HepG2 (cell line): ENCODE measurements around the gene COMP. TPM values are rescaled to one million over a fixed set of nuclear protein-coding genes. Genes with fewer than 3 reads are reported as not detected.

Source experiments
- ATAC-seq: fragments of 200-7000 bp; cut with Tn5 transposase; 3 replicates; pipeline ENCODE4 v1.9.1; 2020; ENCODE audit warnings: mild to moderate bottlenecking, moderate library complexity
- BruUV-seq: library from RNA; stranded (reverse); fragments of 400-500 nt; replicated peaks from 2 replicates; lab custom pipeline; 2021; lab: Mats Ljungman, UMichigan
- CTCF ChIA-PET: fragments of 300-600 bp; formaldehyde crosslinking; extraction: SDS; loops from one replicate; lab custom pipeline; 2021; ENCODE audit warnings: low total read pairs, inconsistent platforms, low intra/inter-chr PET ratio; lab: Yijun Ruan, JAX
- POLR2A ChIA-PET: fragments of 350-600 bp; sonication (Branson Sonifier 250); formaldehyde crosslinking; loops from one replicate; lab custom pipeline; 2020; ENCODE audit warnings: antibody characterized with exemption, inconsistent platforms; lab: Yijun Ruan, JAX
- DNase-seq: peaks from one replicate; pipeline ENCODE4 v3.0.0-alpha.2; 2015; ENCODE audit warnings: low spot score
- FAIRE-seq: peaks from 3 replicates; lab custom pipeline; 2011; peaks lifted over from hg19 to GRCh38; lab: Jason Lieb, UNC
- H2AFZ ChIP-seq: one replicate; pipeline ENCODE4 v1.6.1; 2011; ENCODE audit warnings: low read length, inconsistent platforms
- H3K27ac ChIP-seq: fragments of 300-600 bp; 3 replicates; pipeline ENCODE4 v1.8.0; 2011; ENCODE audit warnings: mixed run types, mild to moderate bottlenecking, mixed read lengths, low read length, inconsistent platforms; ENCODE audit not compliant: insufficient read depth; ENCODE audit errors: extremely low read length
- H3K27me3 ChIP-seq, 2 experiments: fragments of 200-600 bp in 1 of 2; 2 replicates in 1 of 2; 3 replicates in 1 of 2; pipeline versions ENCODE4 v1.6.0 to v1.8.0; 2011; ENCODE audit warnings: low read length in 2 of 2, mild to moderate bottlenecking in 2 of 2, moderate library complexity in 2 of 2, inconsistent platforms in 1 of 2; ENCODE audit not compliant: insufficient read depth in 2 of 2, control insufficient read depth in 1 of 2
- H3K36me3 ChIP-seq, 2 experiments: fragments of 200-600 bp in 1 of 2; replicated peaks in 1 of 2; 2 replicates in 1 of 2; 3 replicates in 1 of 2; pipeline versions ENCODE4 v1.5.1 to v1.8.0; 2011; ENCODE audit warnings: low read length in 2 of 2, inconsistent platforms in 1 of 2; ENCODE audit not compliant: insufficient read depth in 2 of 2, control insufficient read depth in 1 of 2
- H3K4me1 ChIP-seq: 2 replicates; pipeline ENCODE4 v1.5.1; 2012; ENCODE audit warnings: low read length, inconsistent platforms; ENCODE audit not compliant: insufficient read depth
- H3K4me2 ChIP-seq: 2 replicates; pipeline ENCODE4 v1.6.0; 2011; ENCODE audit warnings: low read depth, low read length, inconsistent platforms
- H3K4me3 ChIP-seq, 3 experiments: fragments of 200-600 bp in 1 of 3; sonication (generic), shearing (Covaris generic) in 1 of 3; replicated peaks in 1 of 3; 2 replicates each; pipeline ENCODE4 v1.5.1; 2011 to 2016; ENCODE audit warnings: low read length in 3 of 3, inconsistent platforms in 2 of 3, low read depth in 2 of 3, mild to moderate bottlenecking in 2 of 3, control low read depth in 1 of 3, mixed read lengths in 1 of 3; ENCODE audit not compliant: insufficient read depth in 1 of 3
- H3K79me2 ChIP-seq: one replicate; pipeline ENCODE4 v1.6.1; 2011; ENCODE audit warnings: low read length, inconsistent platforms; ENCODE audit not compliant: insufficient read depth
- H3K9ac ChIP-seq: 2 replicates; pipeline ENCODE4 v1.6.0; 2011; ENCODE audit warnings: mild to moderate bottlenecking, low read depth, low read length, inconsistent platforms; ENCODE audit not compliant: insufficient read depth
- H3K9me3 ChIP-seq: 2 replicates; pipeline ENCODE4 v1.5.1; 2012; ENCODE audit warnings: mild to moderate bottlenecking, low read length
- H4K20me1 ChIP-seq: 2 replicates; pipeline ENCODE4 v1.6.0; 2011; ENCODE audit warnings: inconsistent platforms, mild to moderate bottlenecking, low read length, moderate library complexity; ENCODE audit not compliant: insufficient read depth
- AHR ChIP-seq: IDR thresholded peaks from 2 replicates; pipeline ENCODE4 v1.6.1; 2018; ENCODE audit warnings: missing genetic modification reagents, missing compliant biosample characterization
- IRX3 ChIP-seq: sonication (generic); formaldehyde crosslinking; IDR thresholded peaks from 2 replicates; pipeline ENCODE4 v1.8.1; 2023; ENCODE audit warnings: mild to moderate bottlenecking, low read depth, missing genetic modification reagents, borderline replicate concordance
- JUN ChIP-seq: sonication (generic); formaldehyde crosslinking; IDR thresholded peaks from 2 replicates; pipeline ENCODE4 v1.4.0; 2020; ENCODE audit warnings: mild to moderate bottlenecking, missing genetic modification reagents
- MXD4 ChIP-seq: IDR thresholded peaks from 2 replicates; pipeline ENCODE4 v1.6.1; 2016; ENCODE audit warnings: mild to moderate bottlenecking, missing biosample characterization, missing genetic modification reagents
- SOX6 ChIP-seq, 2 experiments: fragments of 450-650 bp in 1 of 2; sonication (generic) in 1 of 2; formaldehyde crosslinking in 1 of 2; IDR thresholded peaks; 2 replicates each; pipeline versions ENCODE4 v1.4.0 to v1.6.1; 2017 to 2020; ENCODE audit warnings: antibody characterized with exemption in 1 of 2, mild to moderate bottlenecking in 1 of 2, missing genetic modification reagents in 1 of 2
- TBX3 ChIP-seq: fragments of 450-650 bp; IDR thresholded peaks from 2 replicates; pipeline ENCODE4 v1.6.1; 2017; ENCODE audit warnings: antibody characterized with exemption, mild to moderate bottlenecking, inconsistent platforms, borderline replicate concordance
- ZFP37 ChIP-seq: sonication (generic); formaldehyde crosslinking; IDR thresholded peaks from 2 replicates; pipeline ENCODE4 v1.4.0; 2020; ENCODE audit warnings: missing genetic modification reagents, borderline replicate concordance
- ZFYVE20 ChIP-seq: sonication (generic); formaldehyde crosslinking; IDR thresholded peaks from 2 replicates; pipeline ENCODE4 v1.8.0; 2023; ENCODE audit warnings: low read depth, mild to moderate bottlenecking, moderate library complexity, missing genetic modification reagents, borderline replicate concordance
- WGBS: methylation state at CpG from one replicate; pipeline ENCODE4 v1.1.6; 2017; ENCODE audit warnings: low lambda C conversion rate; 5-methylcytosine and 5-hydroxymethylcytosine counted together
- in situ Hi-C: cut with HindIII; loops from 2 replicates; pipeline ENCODE4 v1.10.0; 2017; ENCODE audit warnings: low pct_unique_long_range_greater_than_20kb; ENCODE audit not compliant: extremely low pct_ligation_motif_present
- intact Hi-C: fragments of 100-400 bp; cut with micrococcal nuclease; formaldehyde crosslinking; loops from one replicate; pipeline ENCODE4 v1.10.0; 2022; ENCODE audit not compliant: unreplicated experiment
- polyA plus RNA-seq, 8 experiments: library from polyadenylated mRNA; depleted of rRNA in 3 of 8; stranded (reverse) in 7 of 8; unstranded in 1 of 8; fragments of >200 nt; fragmentation: Illumina TruSeq in 4 of 8; extraction: Trizol in 4 of 8; gene quantifications; 2 replicates each; pipeline versions ENCODE4 v1.2.1 to v1.2.3, GENCODE V29; 2011 to 2016; ENCODE audit warnings: low read depth in 4 of 8, missing spikeins in 1 of 8, mixed read lengths in 1 of 8; ENCODE audit not compliant: insufficient read depth in 1 of 8
- total RNA-seq, 5 experiments: library from RNA; depleted of rRNA; stranded (reverse); fragments of >200 nt; fragmentation: Illumina TruSeq; extraction: Trizol; gene quantifications; 2 replicates each; pipeline ENCODE4 v1.2.3, GENCODE V29; 2016; ENCODE audit warnings: low read depth in 1 of 5

The COMP gene
- total and polyA plus RNA-seq, 2 of the 13 experiments (the other 11 are each of a cell fraction or from before 2014, with no cell fraction given): 0.04 to 0.13 TPM

DNA sequence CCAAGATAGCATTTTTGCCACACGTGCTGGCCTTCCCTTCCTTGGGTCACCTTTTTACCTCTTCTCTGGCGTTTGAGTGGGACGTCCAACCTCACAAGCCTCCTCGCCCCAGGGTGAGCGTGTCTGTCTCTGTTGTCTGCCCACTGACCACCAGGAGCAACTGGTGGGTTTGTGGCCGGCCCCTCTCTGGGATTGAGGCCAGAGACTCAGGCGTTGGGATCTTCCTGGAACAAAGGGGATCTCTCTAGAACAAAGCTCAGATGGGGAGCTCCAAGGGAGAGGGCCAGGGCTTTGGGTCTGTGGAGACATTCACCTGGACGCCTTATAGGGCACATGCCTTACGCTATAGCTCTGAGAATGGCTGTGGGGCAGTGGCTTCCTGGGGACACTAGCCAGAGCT, 17.4 kb downstream of the COMP start:
- no peak overlapping the region for H3K27ac ChIP-seq
- H3K79me2 ChIP-seq: no peaks in the 10 kb centered on the region
- H3K36me3 ChIP-seq: no peaks in the 10 kb centered on the region
- DNase-seq: no peak
- POLR2A ChIA-PET: no interaction called here
- H4K20me1 ChIP-seq: no peaks in the 10 kb centered on the region
- in situ Hi-C loops: no loop called here
- H2AFZ ChIP-seq: no peak overlapping the region
- no peak overlapping the region for H3K4me3 ChIP-seq
- H3K9me3 ChIP-seq: no peaks in the 10 kb centered on the region
- BruUV-seq: no TSS peak
- FAIRE-seq: no peak
- no peak overlapping the region for H3K4me2 ChIP-seq
- no peak for TF ChIP-seq TBX3
- TF ChIP-seq ZFYVE20: no peak
- TF ChIP-seq MXD4 (CRISPR knock-in tag): no peak
- TF ChIP-seq ZFP37 (CRISPR knock-in tag): no peak
- no peak for TF ChIP-seq SOX6 (IDR thresholded peaks at IDR 0.05)
- no peak for TF ChIP-seq SOX6 (CRISPR knock-in tag; IDR thresholded peaks at IDR 0.05)
- TF ChIP-seq AHR (CRISPR knock-in tag): no peak
- no peak for TF ChIP-seq JUN (CRISPR knock-in tag)
- TF ChIP-seq IRX3 (CRISPR knock-in tag): no peak
- TF ChIP-seq, all 625 proteins: peak for 0
- H3K9ac ChIP-seq: no peak overlapping the region
- H3K4me1 ChIP-seq: no peaks in the 10 kb centered on the region
- CTCF ChIA-PET: no interaction called here
- ATAC-seq: no peak
- WGBS: 63% methylated on average over 7 of the region's 9 CpGs
- H3K27me3 ChIP-seq: no peaks in the 10 kb centered on the region
- intact Hi-C loops: no loop called here
